Adipocyte (in vitro differentiated cells): ENCODE measurements around the gene DSG4.

Experiments used
- DNase-seq: peaks from one replicate; pipeline ENCODE4 v3.0.0-alpha.2; 2015; ENCODE audit warnings: low read depth
- H3K27me3 ChIP-seq: replicated peaks from 2 replicates; pipeline ENCODE4 v1.7.0; 2013; ENCODE audit warnings: mild to moderate bottlenecking, low read length, moderate library complexity; ENCODE audit not compliant: control insufficient read depth, insufficient read depth
- H3K36me3 ChIP-seq: 2 replicates; pipeline ENCODE4 v1.7.0; 2013; ENCODE audit warnings: low read length, mild to moderate bottlenecking, moderate library complexity; ENCODE audit not compliant: control insufficient read depth, insufficient read depth, severe bottlenecking
- H3K4me1 ChIP-seq: 2 replicates; pipeline ENCODE4 v1.7.0; 2013; ENCODE audit warnings: mild to moderate bottlenecking, low read length, moderate library complexity; ENCODE audit not compliant: control insufficient read depth, insufficient read depth
- H3K4me3 ChIP-seq: 2 replicates; pipeline ENCODE4 v1.7.0; 2013; ENCODE audit warnings: mild to moderate bottlenecking, low read length, moderate library complexity
- H3K9ac ChIP-seq: 2 replicates; pipeline ENCODE4 v1.7.0; 2013; ENCODE audit warnings: mild to moderate bottlenecking, low read length, moderate library complexity
- H3K9me3 ChIP-seq: 2 replicates; pipeline ENCODE4 v1.7.0; 2013; ENCODE audit warnings: mild to moderate bottlenecking, low read length, moderate library complexity; ENCODE audit not compliant: control insufficient read depth

DSG4 gene

GRCh38 chr18:31410716-31411483 lies 34.3 kb downstream of the DSG4 start:
- DNase-seq = no peak
- H3K9ac ChIP-seq = no peak overlapping the region
- H3K36me3 ChIP-seq = no peaks in the 10 kb centered on the region
- H3K9me3 ChIP-seq = peaks cover 5% of the 10 kb centered on the region
- peaks cover 10% of the 10 kb centered on the region for H3K27me3 ChIP-seq
- H3K4me1 ChIP-seq = no peaks in the 10 kb centered on the region
- H3K4me3 ChIP-seq = no peak overlapping the region

GRCh38 chr18:31413137-31413536 lies 36.6 kb downstream of the DSG4 start:
- Histone ChIP-seq H3K4me1 (no peaks in the 10 kb centered on the region), H3K4me3 (no peak overlapping the region), H3K9ac (no peak overlapping the region), H3K36me3 (no peaks in the 10 kb centered on the region), H3K9me3 (peaks cover 5% of the 10 kb centered on the region), H3K27me3 (peaks cover 10% of the 10 kb centered on the region)
- DNase-seq = no peak

- DNase-seq = no peak
- no peak overlapping the region for H3K9ac ChIP-seq
- no peaks in the 10 kb centered on the region for H3K27me3 ChIP-seq
- no peaks in the 10 kb centered on the region for H3K4me1 ChIP-seq
- no peaks in the 10 kb centered on the region for H3K9me3 ChIP-seq
- H3K36me3 ChIP-seq = no peaks in the 10 kb centered on the region
- H3K4me3 ChIP-seq = no peak overlapping the region
Observed at GRCh38 chr18:31417850-31418249, 41.3 kb downstream of the DSG4 start.

GRCh38 chr18:31419457-31419932 lies 42.9 kb downstream of the DSG4 start:
- Histone ChIP-seq H3K27me3 (no peaks in the 10 kb centered on the region), H3K4me3 (no peak overlapping the region), H3K9ac (no peak overlapping the region), H3K9me3 (no peaks in the 10 kb centered on the region), H3K36me3 (no peaks in the 10 kb centered on the region), H3K4me1 (no peaks in the 10 kb centered on the region)
- DNase-seq = no peak

GRCh38 chr18:31420032-31420431 lies 43.5 kb downstream of the DSG4 start:
- Histone ChIP-seq H3K9me3 (no peaks in the 10 kb centered on the region), H3K4me3 (no peak overlapping the region), H3K9ac (no peak overlapping the region), H3K36me3 (no peaks in the 10 kb centered on the region), H3K4me1 (no peaks in the 10 kb centered on the region), H3K27me3 (no peaks in the 10 kb centered on the region)
- DNase-seq = no peak

- H3K27me3 ChIP-seq = no peaks in the 10 kb centered on the region
- no peaks in the 10 kb centered on the region for H3K4me1 ChIP-seq
- DNase-seq = no peak
- H3K4me3 ChIP-seq = no peak overlapping the region
- no peak overlapping the region for H3K9ac ChIP-seq
- no peaks in the 10 kb centered on the region for H3K36me3 ChIP-seq
- H3K9me3 ChIP-seq = no peaks in the 10 kb centered on the region
Observed at GRCh38 chr18:31420524-31420923, 43.9 kb downstream of the DSG4 start.

- Histone ChIP-seq H3K9ac (no peak overlapping the region), H3K27me3 (peaks cover 6% of the 10 kb centered on the region), H3K36me3 (no peaks in the 10 kb centered on the region), H3K4me3 (no peak overlapping the region), H3K9me3 (no peaks in the 10 kb centered on the region), H3K4me1 (peaks cover 5% of the 10 kb centered on the region)
- DNase-seq = no peak
Observed at GRCh38 chr18:31424383-31424988, 47.9 kb downstream of the DSG4 start.

GRCh38 chr18:31426021-31426420 lies 49.4 kb downstream of the DSG4 start:
- no peaks in the 10 kb centered on the region for H3K9me3 ChIP-seq
- DNase-seq = no peak
- H3K4me3 ChIP-seq = no peak overlapping the region
- H3K4me1 ChIP-seq = peaks cover 5% of the 10 kb centered on the region
- peaks cover 11% of the 10 kb centered on the region for H3K27me3 ChIP-seq
- H3K9ac ChIP-seq = no peak overlapping the region
- no peaks in the 10 kb centered on the region for H3K36me3 ChIP-seq

GRCh38 chr18:31426871-31427406 lies 50.4 kb downstream of the DSG4 start:
- Histone ChIP-seq H3K27me3 (peaks cover 11% of the 10 kb centered on the region), H3K9ac (no peak overlapping the region), H3K4me3 (no peak overlapping the region), H3K9me3 (peaks cover 5% of the 10 kb centered on the region), H3K36me3 (no peaks in the 10 kb centered on the region), H3K4me1 (peaks cover 5% of the 10 kb centered on the region)
- no peak for DNase-seq

GRCh38 chr18:31428211-31428610 lies 51.6 kb downstream of the DSG4 start:
- H3K9ac ChIP-seq = no peak overlapping the region
- H3K9me3 ChIP-seq = peaks cover 16% of the 10 kb centered on the region
- H3K36me3 ChIP-seq = no peaks in the 10 kb centered on the region
- peaks cover 11% of the 10 kb centered on the region for H3K27me3 ChIP-seq
- H3K4me3 ChIP-seq = no peak overlapping the region
- H3K4me1 ChIP-seq = peaks cover 5% of the 10 kb centered on the region
- DNase-seq = no peak

- Histone ChIP-seq H3K4me1 (peaks cover 5% of the 10 kb centered on the region), H3K27me3 (peaks cover 11% of the 10 kb centered on the region), H3K9ac (no peak overlapping the region), H3K4me3 (no peak overlapping the region), H3K9me3 (peaks cover 16% of the 10 kb centered on the region), H3K36me3 (no peaks in the 10 kb centered on the region)
- no peak for DNase-seq
Observed at GRCh38 chr18:31429623-31430022, 53.0 kb downstream of the DSG4 start.
